GM23338 (cell line): ENCODE results near the gene ME3. TPM values are rescaled to one million over a fixed set of nuclear protein-coding genes. Genes with fewer than 3 reads are reported as not detected.
A peak's percentile ranks its signal among the peaks of the same experiment; 100 is the strongest.

ENCODE experiments used
- ATAC-seq: fragments of 200-7000 bp; cut with Tn5 transposase; 3 replicates; pipeline ENCODE4 v1.9.1; 2020
- DNase-seq: peaks from one replicate; pipeline ENCODE4 v3.0.0-alpha.2; 2015; ENCODE audit warnings: low spot score
- H2AFZ ChIP-seq: fragments of 200-600 bp; sonication (generic); 2 replicates; pipeline ENCODE4 v1.8.0; 2016; ENCODE audit warnings: antibody characterized with exemption, mild to moderate bottlenecking, moderate library complexity
- H3F3A ChIP-seq: fragments of 200-600 bp; sonication (generic); replicated peaks from 2 replicates; pipeline ENCODE4 v1.8.0; 2017; ENCODE audit warnings: antibody characterized with exemption, mixed run types, low read depth
- H3K27ac ChIP-seq: fragments of 200-600 bp; sonication (generic); 2 replicates; pipeline ENCODE4 v1.6.1; 2016; ENCODE audit warnings: low read depth
- H3K27me3 ChIP-seq: fragments of 200-600 bp; sonication (generic); 2 replicates; pipeline ENCODE4 v1.8.0; 2016; ENCODE audit warnings: mild to moderate bottlenecking, mixed run types, moderate library complexity; ENCODE audit not compliant: insufficient read depth
- H3K36me3 ChIP-seq: fragments of 200-600 bp; sonication (generic); 2 replicates; pipeline ENCODE4 v1.8.0; 2016; ENCODE audit warnings: mild to moderate bottlenecking; ENCODE audit not compliant: insufficient read depth
- H3K4me1 ChIP-seq: fragments of 200-600 bp; sonication (generic); 2 replicates; pipeline ENCODE4 v1.8.0; 2016; ENCODE audit warnings: mild to moderate bottlenecking, moderate library complexity; ENCODE audit not compliant: insufficient read depth
- H3K4me2 ChIP-seq: fragments of 200-600 bp; sonication (generic); 2 replicates; pipeline ENCODE4 v1.7.1; 2017; ENCODE audit warnings: mixed run types
- H3K4me3 ChIP-seq: fragments of 200-600 bp; sonication (generic); 2 replicates; pipeline ENCODE4 v1.6.1; 2016; ENCODE audit warnings: mixed run types
- H3K79me2 ChIP-seq: fragments of 200-600 bp; sonication (generic); replicated peaks from 2 replicates; pipeline ENCODE4 v1.8.0; 2017; ENCODE audit warnings: mild to moderate bottlenecking; ENCODE audit not compliant: insufficient read depth
- H3K9me2 ChIP-seq: fragments of 200-600 bp; sonication (generic); 2 replicates; pipeline ENCODE4 v1.8.0; 2017; ENCODE audit not compliant: insufficient read depth
- H4K20me1 ChIP-seq: fragments of 200-600 bp; sonication (generic); replicated peaks from 2 replicates; pipeline ENCODE4 v1.8.0; 2017; ENCODE audit warnings: mild to moderate bottlenecking; ENCODE audit not compliant: insufficient read depth
- H3K27ac Mint-ChIP-seq: 2 replicates; pipeline ENCODE4 v1.8.0; 2020; ENCODE audit warnings: inconsistent platforms, mild to moderate bottlenecking, moderate library complexity, mixed read lengths
- H3K27me3 Mint-ChIP-seq: 3 replicates; pipeline ENCODE4 v1.8.0; 2022; ENCODE audit warnings: low read depth, mild to moderate bottlenecking, moderate library complexity, mixed read lengths, inconsistent platforms; ENCODE audit not compliant: insufficient read depth, poor library complexity
- H3K36me3 Mint-ChIP-seq: 3 replicates; pipeline ENCODE4 v1.8.0; 2021; ENCODE audit warnings: low read depth, mild to moderate bottlenecking, inconsistent platforms, moderate library complexity, mixed read lengths
- H3K4me1 Mint-ChIP-seq: 3 replicates; pipeline ENCODE4 v1.8.0; 2020; ENCODE audit warnings: mild to moderate bottlenecking, inconsistent platforms, mixed read lengths
- H3K4me3 Mint-ChIP-seq: 3 replicates; pipeline ENCODE4 v1.8.0; 2021; ENCODE audit warnings: moderate library complexity, mild to moderate bottlenecking, inconsistent platforms, mixed read lengths
- H3K9me3 Mint-ChIP-seq: 3 replicates; pipeline ENCODE4 v1.8.0; 2020; ENCODE audit warnings: moderate library complexity, mild to moderate bottlenecking, inconsistent platforms, mixed read lengths
- CREB1 ChIP-seq: fragments of 250-450 bp; sonication (Bioruptor Pico); IDR thresholded peaks from 2 replicates; pipeline ENCODE4 v1.5.0; 2020; ENCODE audit warnings: low read depth, mild to moderate bottlenecking, moderate library complexity
- EZH2 ChIP-seq: fragments of 200-600 bp; sonication (generic); IDR thresholded peaks from one replicate; pipeline ENCODE4 v1.8.0; 2017; ENCODE audit warnings: antibody characterized with exemption, mild to moderate bottlenecking, low read depth; ENCODE audit not compliant: unreplicated experiment
- EZH2phosphoT487 ChIP-seq: fragments of 200-600 bp; sonication (generic); IDR thresholded peaks from one replicate; pipeline ENCODE4 v1.8.1; 2018; ENCODE audit warnings: antibody characterized with exemption; ENCODE audit not compliant: unreplicated experiment
- NANOG ChIP-seq: IDR thresholded peaks from 2 replicates; pipeline ENCODE4 v1.6.1; 2016; ENCODE audit warnings: antibody characterized with exemption, borderline replicate concordance
- POLR2AphosphoS5 ChIP-seq: IDR thresholded peaks from 2 replicates; pipeline ENCODE4 v1.6.1; 2016; ENCODE audit warnings: antibody characterized with exemption, low read depth
- STAT1 ChIP-seq: IDR thresholded peaks from one replicate; pipeline ENCODE4 v1.6.1; 2016; ENCODE audit warnings: antibody characterized with exemption; ENCODE audit not compliant: unreplicated experiment
- ZNF114 ChIP-seq: fragments of 250-450 bp; sonication (Bioruptor Pico); IDR thresholded peaks from 2 replicates; pipeline ENCODE4 v1.5.0; 2020; ENCODE audit warnings: mild to moderate bottlenecking, moderate library complexity
- ZNF331 ChIP-seq: fragments of 250-450 bp; sonication (Bioruptor Pico); IDR thresholded peaks from 2 replicates; pipeline ENCODE4 v1.5.0; 2020; ENCODE audit warnings: low read depth, mild to moderate bottlenecking, moderate library complexity
- polyA plus RNA-seq: library from polyadenylated mRNA; unstranded; fragments of >200 nt; fragmentation: Nextera tagmentation; extraction: Ambion mirVana; gene quantifications from 2 replicates; pipeline ENCODE4 v1.2.1, GENCODE V29; 2016
- total RNA-seq: library from RNA; depleted of rRNA; stranded (reverse); fragments of >200 nt; shearing (Covaris generic); gene quantifications from 2 replicates; pipeline ENCODE4 v1.2.3, GENCODE V29; 2014
- TF ChIP-seq, protein P1 (sequence below), 2 experiments: fragments of 200-600 bp in 1 of 2; sonication (generic) in 1 of 2; conservative IDR thresholded peaks; 2 replicates each; pipeline versions ENCODE4 v1.5.1 to v1.6.1; 2016 to 2017; ENCODE audit warnings: antibody characterized with exemption in 2 of 2, low read depth in 2 of 2, mild to moderate bottlenecking in 2 of 2, moderate library complexity in 1 of 2
- TF ChIP-seq, protein P2 (sequence below): IDR thresholded peaks from one replicate; pipeline ENCODE4 v1.6.1; 2018; ENCODE audit warnings: antibody characterized with exemption; ENCODE audit not compliant: unreplicated experiment
- TF ChIP-seq, protein P3 (sequence below): IDR thresholded peaks from 2 replicates; pipeline ENCODE4 v1.6.1; 2016; ENCODE audit warnings: antibody characterized with exemption

ME3 gene
- total and polyA plus RNA-seq, 2 experiments from 2014 or later: 1.3 to 4.0 TPM

DNA sequence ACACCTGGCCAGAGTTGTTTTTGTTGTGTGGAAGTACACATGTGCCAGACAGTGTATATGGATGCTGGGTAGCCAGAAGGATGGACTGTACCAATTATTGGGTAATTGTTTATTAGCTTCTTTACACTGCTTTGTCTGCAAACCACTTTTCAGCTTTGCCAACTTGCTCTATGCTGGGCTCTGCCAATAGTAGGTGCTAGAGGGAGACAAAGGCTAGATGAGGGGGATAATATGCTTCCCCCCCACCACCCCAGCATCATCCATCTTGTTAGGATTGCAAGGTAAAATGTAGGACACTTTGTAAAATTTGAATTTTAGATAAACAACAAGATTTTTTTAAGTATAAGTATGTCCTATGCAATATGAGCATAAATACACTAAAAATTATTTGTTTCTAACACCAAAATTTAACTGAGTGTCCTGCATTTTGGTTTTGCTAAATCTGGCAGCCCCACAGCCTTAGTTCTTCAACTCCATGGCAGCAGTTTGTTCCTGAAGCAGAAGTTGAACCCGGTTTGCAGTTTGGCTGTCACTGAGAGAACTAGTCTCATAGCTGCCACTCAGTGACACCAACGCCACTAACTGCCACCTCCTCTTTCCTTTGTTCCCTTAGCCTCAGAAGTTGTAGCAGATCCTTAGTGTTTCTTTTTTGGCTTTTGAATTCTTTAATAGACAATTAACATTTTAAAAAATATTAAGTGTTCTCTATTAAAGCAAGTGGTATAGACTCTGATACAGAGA is 219.0 kb downstream of the ME3 start:
- Mint-ChIP-seq H3K4me3 (no peak overlapping the region), H3K36me3 (no peaks in the 10 kb centered on the region), H3K4me1 (peaks cover 9% of the 10 kb centered on the region), H3K27me3 (peaks cover 6% of the 10 kb centered on the region), H3K27ac (no peak overlapping the region), H3K9me3 (no peaks in the 10 kb centered on the region)
- no peaks in the 10 kb centered on the region for H3K79me2 ChIP-seq
- H4K20me1 ChIP-seq: no peaks in the 10 kb centered on the region
- no peak for ATAC-seq
- no peak overlapping the region for H3K4me2 ChIP-seq
- peak; percentile 26 for DNase-seq
- H3K27me3 ChIP-seq: no peaks in the 10 kb centered on the region
- H3K36me3 ChIP-seq: no peaks in the 10 kb centered on the region
- H3K4me3 ChIP-seq: no peak overlapping the region
- no peak overlapping the region for H2AFZ ChIP-seq
- peaks cover 13% of the 10 kb centered on the region for H3K9me2 ChIP-seq
- TF ChIP-seq NANOG: no peak
- TF ChIP-seq CREB1 (CRISPR knock-in tag): no peak
- no peak for TF ChIP-seq ZNF114 (CRISPR knock-in tag)
- TF ChIP-seq, protein P1, sequence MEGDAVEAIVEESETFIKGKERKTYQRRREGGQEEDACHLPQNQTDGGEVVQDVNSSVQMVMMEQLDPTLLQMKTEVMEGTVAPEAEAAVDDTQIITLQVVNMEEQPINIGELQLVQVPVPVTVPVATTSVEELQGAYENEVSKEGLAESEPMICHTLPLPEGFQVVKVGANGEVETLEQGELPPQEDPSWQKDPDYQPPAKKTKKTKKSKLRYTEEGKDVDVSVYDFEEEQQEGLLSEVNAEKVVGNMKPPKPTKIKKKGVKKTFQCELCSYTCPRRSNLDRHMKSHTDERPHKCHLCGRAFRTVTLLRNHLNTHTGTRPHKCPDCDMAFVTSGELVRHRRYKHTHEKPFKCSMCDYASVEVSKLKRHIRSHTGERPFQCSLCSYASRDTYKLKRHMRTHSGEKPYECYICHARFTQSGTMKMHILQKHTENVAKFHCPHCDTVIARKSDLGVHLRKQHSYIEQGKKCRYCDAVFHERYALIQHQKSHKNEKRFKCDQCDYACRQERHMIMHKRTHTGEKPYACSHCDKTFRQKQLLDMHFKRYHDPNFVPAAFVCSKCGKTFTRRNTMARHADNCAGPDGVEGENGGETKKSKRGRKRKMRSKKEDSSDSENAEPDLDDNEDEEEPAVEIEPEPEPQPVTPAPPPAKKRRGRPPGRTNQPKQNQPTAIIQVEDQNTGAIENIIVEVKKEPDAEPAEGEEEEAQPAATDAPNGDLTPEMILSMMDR (conservative IDR thresholded peaks at IDR 0.05; ENCODE audit: low read depth in 2 of 2): peak; percentile 46 to 52
- TF ChIP-seq, protein P2, sequence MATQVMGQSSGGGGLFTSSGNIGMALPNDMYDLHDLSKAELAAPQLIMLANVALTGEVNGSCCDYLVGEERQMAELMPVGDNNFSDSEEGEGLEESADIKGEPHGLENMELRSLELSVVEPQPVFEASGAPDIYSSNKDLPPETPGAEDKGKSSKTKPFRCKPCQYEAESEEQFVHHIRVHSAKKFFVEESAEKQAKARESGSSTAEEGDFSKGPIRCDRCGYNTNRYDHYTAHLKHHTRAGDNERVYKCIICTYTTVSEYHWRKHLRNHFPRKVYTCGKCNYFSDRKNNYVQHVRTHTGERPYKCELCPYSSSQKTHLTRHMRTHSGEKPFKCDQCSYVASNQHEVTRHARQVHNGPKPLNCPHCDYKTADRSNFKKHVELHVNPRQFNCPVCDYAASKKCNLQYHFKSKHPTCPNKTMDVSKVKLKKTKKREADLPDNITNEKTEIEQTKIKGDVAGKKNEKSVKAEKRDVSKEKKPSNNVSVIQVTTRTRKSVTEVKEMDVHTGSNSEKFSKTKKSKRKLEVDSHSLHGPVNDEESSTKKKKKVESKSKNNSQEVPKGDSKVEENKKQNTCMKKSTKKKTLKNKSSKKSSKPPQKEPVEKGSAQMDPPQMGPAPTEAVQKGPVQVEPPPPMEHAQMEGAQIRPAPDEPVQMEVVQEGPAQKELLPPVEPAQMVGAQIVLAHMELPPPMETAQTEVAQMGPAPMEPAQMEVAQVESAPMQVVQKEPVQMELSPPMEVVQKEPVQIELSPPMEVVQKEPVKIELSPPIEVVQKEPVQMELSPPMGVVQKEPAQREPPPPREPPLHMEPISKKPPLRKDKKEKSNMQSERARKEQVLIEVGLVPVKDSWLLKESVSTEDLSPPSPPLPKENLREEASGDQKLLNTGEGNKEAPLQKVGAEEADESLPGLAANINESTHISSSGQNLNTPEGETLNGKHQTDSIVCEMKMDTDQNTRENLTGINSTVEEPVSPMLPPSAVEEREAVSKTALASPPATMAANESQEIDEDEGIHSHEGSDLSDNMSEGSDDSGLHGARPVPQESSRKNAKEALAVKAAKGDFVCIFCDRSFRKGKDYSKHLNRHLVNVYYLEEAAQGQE: no peak
- TF ChIP-seq POLR2AphosphoS5: no peak
- H3K4me1 ChIP-seq: no peaks in the 10 kb centered on the region
- H3F3A ChIP-seq: no peaks in the 10 kb centered on the region
- H3K27ac ChIP-seq: no peak overlapping the region

DNA sequence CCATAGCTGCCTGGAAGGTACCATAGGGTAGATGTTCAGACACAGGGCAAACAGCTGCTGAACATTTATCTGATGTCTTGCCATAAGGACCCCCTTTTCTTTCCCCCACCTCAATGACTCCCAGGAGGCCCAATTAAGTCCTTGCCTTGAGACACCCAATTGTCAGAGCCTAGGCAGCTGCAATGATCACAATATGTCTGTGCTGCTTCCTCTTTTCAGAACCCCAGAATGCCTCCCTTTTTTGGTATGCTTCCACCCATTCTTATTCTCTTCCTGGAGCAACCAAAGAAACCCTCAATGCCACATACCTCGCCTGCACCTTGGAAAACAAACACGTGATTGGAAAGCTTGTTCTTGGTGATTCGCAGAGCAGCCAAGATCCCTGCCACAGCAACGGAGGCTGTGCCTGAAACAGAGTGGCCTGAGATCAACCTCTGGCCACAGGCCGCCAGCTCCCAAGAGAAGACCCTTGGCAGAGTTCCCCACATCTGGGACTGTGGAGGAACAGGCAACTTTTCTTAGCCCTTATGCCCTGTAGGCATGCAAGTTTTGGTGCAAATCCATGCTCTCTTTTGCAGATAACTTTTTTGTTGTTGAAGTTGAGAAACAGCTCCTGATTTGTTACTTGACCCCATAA is 222.3 kb downstream of the ME3 start:
- Mint-ChIP-seq H3K36me3 (no peaks in the 10 kb centered on the region), H3K4me1 (no peaks in the 10 kb centered on the region), H3K4me3 (no peak overlapping the region), H3K27ac (no peak overlapping the region), H3K9me3 (no peaks in the 10 kb centered on the region), H3K27me3 (no peaks in the 10 kb centered on the region)
- H3F3A ChIP-seq: no peaks in the 10 kb centered on the region
- H3K27ac ChIP-seq: no peak overlapping the region
- H3K9me2 ChIP-seq: peaks cover 17% of the 10 kb centered on the region
- H3K27me3 ChIP-seq: no peaks in the 10 kb centered on the region
- no peaks in the 10 kb centered on the region for H3K79me2 ChIP-seq
- H2AFZ ChIP-seq: no peak overlapping the region
- no peaks in the 10 kb centered on the region for H3K4me1 ChIP-seq
- H4K20me1 ChIP-seq: no peaks in the 10 kb centered on the region
- no peak overlapping the region for H3K4me3 ChIP-seq
- DNase-seq (no peak), ATAC-seq (no peak)
- H3K36me3 ChIP-seq: no peaks in the 10 kb centered on the region
- H3K4me2 ChIP-seq: no peak overlapping the region
- TF ChIP-seq EZH2: no peak
- TF ChIP-seq NANOG: no peak
- no peak for TF ChIP-seq CREB1 (CRISPR knock-in tag)
- TF ChIP-seq POLR2AphosphoS5: no peak
- TF ChIP-seq STAT1: no peak
- no peak for TF ChIP-seq EZH2phosphoT487
- TF ChIP-seq ZNF331 (CRISPR knock-in tag): no peak
- TF ChIP-seq, protein P3, sequence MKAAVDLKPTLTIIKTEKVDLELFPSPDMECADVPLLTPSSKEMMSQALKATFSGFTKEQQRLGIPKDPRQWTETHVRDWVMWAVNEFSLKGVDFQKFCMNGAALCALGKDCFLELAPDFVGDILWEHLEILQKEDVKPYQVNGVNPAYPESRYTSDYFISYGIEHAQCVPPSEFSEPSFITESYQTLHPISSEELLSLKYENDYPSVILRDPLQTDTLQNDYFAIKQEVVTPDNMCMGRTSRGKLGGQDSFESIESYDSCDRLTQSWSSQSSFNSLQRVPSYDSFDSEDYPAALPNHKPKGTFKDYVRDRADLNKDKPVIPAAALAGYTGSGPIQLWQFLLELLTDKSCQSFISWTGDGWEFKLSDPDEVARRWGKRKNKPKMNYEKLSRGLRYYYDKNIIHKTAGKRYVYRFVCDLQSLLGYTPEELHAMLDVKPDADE: no peak
- TF ChIP-seq ZNF114 (CRISPR knock-in tag): no peak
- TF ChIP-seq, protein P1 (conservative IDR thresholded peaks at IDR 0.05; ENCODE audit: low read depth in 2 of 2): no peak
